Inferior parietal cortex (tissue), 1 donor: Measurements from ENCODE around the gene TFF3.

Source experiments
- DNase-seq: peaks from one replicate; pipeline ENCODE4 v3.0.0-alpha.2; 2016; ENCODE audit errors: extremely low spot score

Gene TFF3

GRCh38 chr21:42320791-42321190, 5.6 kb upstream of the TFF3 start:
- DNase-seq, result no peak

GRCh38 chr21:42319851-42320572, 4.8 kb upstream of the TFF3 start:
- DNase-seq, result no peak

- DNase-seq, result no peak
Measured at GRCh38 chr21:42319376-42319775, 4.2 kb upstream of the TFF3 start.

- DNase-seq, result no peak
Measured at GRCh38 chr21:42317826-42318746, 2.9 kb upstream of the TFF3 start.

GRCh38 chr21:42317341-42317741, 2.1 kb upstream of the TFF3 start:
- no peak for DNase-seq

- no peak for DNase-seq
Measured at GRCh38 chr21:42316891-42317290, 1.7 kb upstream of the TFF3 start.

- DNase-seq, result no peak
Measured at GRCh38 chr21:42314616-42315295, 453 bp downstream of the TFF3 start.

- no peak for DNase-seq
Measured at GRCh38 chr21:42313501-42313969, 1.7 kb downstream of the TFF3 start.

GRCh38 chr21:42312626-42313104, 2.5 kb downstream of the TFF3 start:
- no peak for DNase-seq

- no peak for DNase-seq
Measured at GRCh38 chr21:42311816-42312625, 3.2 kb downstream of the TFF3 start.

- DNase-seq, result no peak
Measured at GRCh38 chr21:42311160-42311559, 4.0 kb downstream of the TFF3 start.

- no peak for DNase-seq
Measured at GRCh38 chr21:42310411-42311001, 4.7 kb downstream of the TFF3 start.

- peak; percentile 51 for DNase-seq
Measured at GRCh38 chr21:42309753-42310213, 5.4 kb downstream of the TFF3 start.

GRCh38 chr21:42308914-42309752, 6.1 kb downstream of the TFF3 start:
- DNase-seq, result no peak

- DNase-seq, result no peak
Measured at GRCh38 chr21:42308161-42308913, 6.9 kb downstream of the TFF3 start.

- no peak for DNase-seq
Measured at GRCh38 chr21:42307106-42307505, 8.1 kb downstream of the TFF3 start.

- DNase-seq, result no peak
Measured at GRCh38 chr21:42306366-42307035, 8.7 kb downstream of the TFF3 start.

GRCh38 chr21:42305707-42306147, 9.5 kb downstream of the TFF3 start:
- DNase-seq, result no peak
